Kidney (tissue), 14 donors: ENCODE results near the gene AASS. TPM values are rescaled to one million over a fixed set of nuclear protein-coding genes. Genes with fewer than 3 reads are reported as not detected.
"Not testable (repeated sequence)": the region's sequence is repeated elsewhere in the genome, so short reads cannot be mapped to it uniquely, and the experiment has no call there.

ENCODE experiments used
- DNase-seq, 5 donors: peaks; one replicate each; pipeline ENCODE4 v3.0.0-alpha.2; 2013 to 2020
- FAIRE-seq: peaks from 2 replicates; lab custom pipeline; 2012; peaks lifted over from hg19 to GRCh38; lab: Jason Lieb, UNC
- H3K27ac ChIP-seq, 2 donors: one replicate each; pipeline ENCODE4 v1.7.0; 2013; ENCODE audit warnings: low read depth in 2 of 2, low read length in 2 of 2, inconsistent platforms in 1 of 2
- H3K27me3 ChIP-seq: one replicate; pipeline ENCODE4 v1.7.1; 2013; ENCODE audit warnings: low read length, inconsistent platforms; ENCODE audit not compliant: control insufficient read depth, insufficient read depth
- H3K36me3 ChIP-seq, 3 donors: one replicate each; pipeline versions ENCODE4 v1.7.0 to v1.7.1; 2013; ENCODE audit warnings: low read length in 3 of 3, control low read depth in 1 of 3, inconsistent platforms in 1 of 3; ENCODE audit not compliant: insufficient read depth in 3 of 3, control insufficient read depth in 2 of 3
- H3K4me1 ChIP-seq, 3 donors: one replicate each; pipeline versions ENCODE4 v1.7.0 to v1.7.1; 2013; ENCODE audit warnings: low read length in 3 of 3, inconsistent platforms in 1 of 3, low read depth in 1 of 3; ENCODE audit not compliant: control insufficient read depth in 2 of 3, insufficient read depth in 2 of 3
- H3K4me3 ChIP-seq, 3 donors: one replicate each; pipeline versions ENCODE4 v1.7.0 to v1.8.1; 2013; ENCODE audit warnings: low read length in 3 of 3, control low read depth in 1 of 3, inconsistent platforms in 1 of 3
- H3K9ac ChIP-seq, 3 donors: one replicate each; pipeline versions ENCODE4 v1.7.0 to v1.7.1; 2013; ENCODE audit warnings: low read length in 3 of 3, control low read depth in 1 of 3, inconsistent platforms in 1 of 3
- H3K9me3 ChIP-seq, 3 donors: one replicate each; pipeline versions ENCODE4 v1.7.0 to v1.7.1; 2013; ENCODE audit warnings: low read length in 3 of 3, control low read depth in 1 of 3, inconsistent platforms in 1 of 3; ENCODE audit not compliant: control insufficient read depth in 2 of 3, insufficient read depth in 1 of 3
- intact Hi-C: fragments of 100-400 bp; cut with DNase I; formaldehyde crosslinking; loops from one replicate; pipeline ENCODE4 v1.11.1; 2022
- polyA plus RNA-seq: library from polyadenylated mRNA; stranded (reverse); fragments of 350-450 nt; fragmentation: Illumina TruSeq; extraction: RNeasy Lipid Tissue Mini Kit (QIAGEN cat#74804); gene quantifications from one replicate; pipeline ENCODE4 v1.2.3, GENCODE V29; 2014; ENCODE audit warnings: low read depth, low replicate concordance; ENCODE audit not compliant: insufficient read depth
- total RNA-seq: library from RNA; stranded (reverse); fragmentation: NEBNext Ultra II Directional; extraction: Animal tissue kit (Norgen Biotek cat#: 25700); gene quantifications from one replicate; pipeline ENCODE4 v1.2.1, GENCODE V29; 2021
- TF ChIP-seq, protein P1 (sequence below): IDR thresholded peaks from 3 replicates; pipeline ENCODE4 v1.5.1; 2012; ENCODE audit warnings: mild to moderate bottlenecking, moderate library complexity, borderline replicate concordance; ENCODE audit not compliant: insufficient read depth; ENCODE audit errors: extremely low read depth
- donor health status: control.
- donor health status: control.
- donor health status: control.
- donor health status: control.
- donor health status: control.
- donor health status: DM: yes; HTN: yes; CAD: no.
- donor health status: Normal renal cell carcinoma (clear cell type).

AASS gene
- total and polyA plus RNA-seq, 2 donors from 2014 or later = 4.9 to 24.2 TPM

DNA sequence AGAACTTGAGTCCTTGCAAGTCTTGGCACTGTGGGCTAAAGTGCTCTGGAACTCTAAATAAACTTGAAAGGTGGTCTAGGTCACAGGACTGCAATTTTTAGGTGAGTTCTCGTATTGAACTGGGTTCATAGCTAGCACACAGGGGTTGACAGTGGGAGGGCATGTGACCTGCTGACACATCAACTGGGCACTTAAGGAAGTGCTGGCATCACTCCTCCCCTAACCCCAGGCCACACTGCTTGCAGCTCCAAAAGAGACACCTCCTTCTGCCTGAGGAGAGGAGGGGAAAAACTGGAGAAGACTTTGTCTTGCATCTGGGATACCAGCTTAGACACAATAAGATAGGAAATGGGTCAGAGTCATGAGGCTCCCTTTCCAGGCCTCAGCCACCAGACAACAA is 38.0 kb upstream of the AASS start:
- no peak for FAIRE-seq
- H3K4me1 ChIP-seq = no peaks in the 10 kb centered on the region
- no peaks in the 10 kb centered on the region for H3K36me3 ChIP-seq
- TF ChIP-seq, protein P1, sequence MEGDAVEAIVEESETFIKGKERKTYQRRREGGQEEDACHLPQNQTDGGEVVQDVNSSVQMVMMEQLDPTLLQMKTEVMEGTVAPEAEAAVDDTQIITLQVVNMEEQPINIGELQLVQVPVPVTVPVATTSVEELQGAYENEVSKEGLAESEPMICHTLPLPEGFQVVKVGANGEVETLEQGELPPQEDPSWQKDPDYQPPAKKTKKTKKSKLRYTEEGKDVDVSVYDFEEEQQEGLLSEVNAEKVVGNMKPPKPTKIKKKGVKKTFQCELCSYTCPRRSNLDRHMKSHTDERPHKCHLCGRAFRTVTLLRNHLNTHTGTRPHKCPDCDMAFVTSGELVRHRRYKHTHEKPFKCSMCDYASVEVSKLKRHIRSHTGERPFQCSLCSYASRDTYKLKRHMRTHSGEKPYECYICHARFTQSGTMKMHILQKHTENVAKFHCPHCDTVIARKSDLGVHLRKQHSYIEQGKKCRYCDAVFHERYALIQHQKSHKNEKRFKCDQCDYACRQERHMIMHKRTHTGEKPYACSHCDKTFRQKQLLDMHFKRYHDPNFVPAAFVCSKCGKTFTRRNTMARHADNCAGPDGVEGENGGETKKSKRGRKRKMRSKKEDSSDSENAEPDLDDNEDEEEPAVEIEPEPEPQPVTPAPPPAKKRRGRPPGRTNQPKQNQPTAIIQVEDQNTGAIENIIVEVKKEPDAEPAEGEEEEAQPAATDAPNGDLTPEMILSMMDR = no peak
- H3K4me3 ChIP-seq = no peak overlapping the region
- no peak overlapping the region for H3K9ac ChIP-seq
- H3K27me3 ChIP-seq = no peaks in the 10 kb centered on the region
- intact Hi-C loops = no loop called here
- no peak overlapping the region for H3K27ac ChIP-seq
- no peak for DNase-seq
- no peaks in the 10 kb centered on the region for H3K9me3 ChIP-seq

- not testable (repeated sequence) for H3K36me3 ChIP-seq, H3K27ac ChIP-seq
Measured at GRCh38 chr7:122172144-122172543, 28.1 kb upstream of the AASS start.

DNA sequence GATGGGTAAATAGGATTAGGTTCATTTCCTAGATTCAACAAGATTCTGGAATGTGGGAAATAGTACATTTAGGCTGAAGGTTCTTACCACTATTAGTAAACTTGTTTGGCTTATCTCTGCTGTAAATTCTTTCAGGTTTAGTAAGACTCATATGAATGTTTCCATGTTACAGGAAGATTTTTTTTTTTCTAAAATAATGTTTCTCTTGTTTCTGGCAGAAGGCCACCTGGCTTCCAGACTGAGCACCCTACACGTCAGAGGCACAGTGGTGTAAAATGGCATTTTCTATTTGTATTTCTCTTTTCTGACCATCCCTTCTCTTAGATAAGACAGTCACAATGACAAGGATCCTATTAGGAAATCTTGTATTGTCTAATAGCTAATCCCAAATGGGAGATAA is 22.7 kb upstream of the AASS start:
- FAIRE-seq (no peak), DNase-seq (no peak)
- no peak overlapping the region for H3K9ac ChIP-seq
- H3K4me1 ChIP-seq = no peaks in the 10 kb centered on the region
- TF ChIP-seq, protein P1 = no peak
- H3K9me3 ChIP-seq = no peaks in the 10 kb centered on the region
- no peak overlapping the region for H3K27ac ChIP-seq
- H3K4me3 ChIP-seq = no peak overlapping the region
- no peaks in the 10 kb centered on the region for H3K27me3 ChIP-seq
- intact Hi-C loops = no loop called here
- H3K36me3 ChIP-seq = no peaks in the 10 kb centered on the region

More at GRCh38 chr7:122172144-122172543, 28.1 kb upstream of the AASS start:
- H3K9me3 ChIP-seq, H3K4me3 ChIP-seq, DNase-seq, intact Hi-C loops, H3K9ac ChIP-seq, H3K27me3 ChIP-seq, H3K4me1 ChIP-seq, FAIRE-seq: not testable (repeated sequence)

DNA sequence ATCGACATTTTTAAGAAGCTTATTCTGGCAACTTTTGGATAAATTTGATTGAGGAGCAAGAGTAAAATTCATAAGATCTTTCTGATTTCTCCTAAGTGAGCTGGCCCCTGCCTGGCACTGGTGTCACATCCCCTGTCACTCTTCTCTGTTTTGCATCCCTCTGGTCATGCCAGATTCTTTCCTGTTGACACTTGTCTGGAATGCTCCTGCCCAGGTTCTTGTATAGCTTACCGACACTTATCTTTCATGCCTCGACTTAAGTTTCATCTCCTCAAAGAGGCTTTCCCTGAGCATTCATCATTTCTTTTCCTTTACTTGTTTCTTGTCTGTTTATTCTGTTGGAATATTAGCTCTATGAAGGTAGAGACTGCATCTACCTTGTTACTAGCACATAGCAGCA is 22.2 kb upstream of the AASS start:
- H3K9me3 ChIP-seq = no peaks in the 10 kb centered on the region
- H3K9ac ChIP-seq = no peak overlapping the region
- no peak overlapping the region for H3K4me3 ChIP-seq
- no peaks in the 10 kb centered on the region for H3K36me3 ChIP-seq
- DNase-seq (no peak), FAIRE-seq (no peak)
- intact Hi-C loops = no loop called here
- no peaks in the 10 kb centered on the region for H3K27me3 ChIP-seq
- TF ChIP-seq, protein P1 = no peak
- H3K4me1 ChIP-seq = peaks cover 0 to 3% (median 0%) of the 10 kb centered on the region in 3 donors
- no peak overlapping the region for H3K27ac ChIP-seq
